PC-3 (cell line): ENCODE measurements around the gene ACSL4.

Experiments
- CTCF ChIP-seq: fragments of 300-600 bp; sonication (generic); conservative IDR thresholded peaks from 2 replicates; pipeline ENCODE4 v1.5.1; 2017; ENCODE audit warnings: antibody characterized with exemption, low read depth, mild to moderate bottlenecking, low read length
- EZH2 ChIP-seq: fragments of 300-600 bp; sonication (generic); IDR thresholded peaks from one replicate; pipeline ENCODE4 v1.6.1; 2017; ENCODE audit warnings: antibody characterized with exemption, mild to moderate bottlenecking, low read length; ENCODE audit not compliant: unreplicated experiment
- EZH2phosphoT487 ChIP-seq: fragments of 300-600 bp; sonication (generic); IDR thresholded peaks from 2 replicates; pipeline ENCODE4 v1.6.1; 2018; ENCODE audit warnings: mild to moderate bottlenecking, antibody characterized with exemption, low read length, borderline replicate concordance

- TF ChIP-seq EZH2 (no peak), CTCF (no peak), EZH2phosphoT487 (no peak)
Observed at GRCh38 chrX:109601486-109601885, 131.6 kb downstream of the ACSL4 start.
